HG03135 (cell line): ENCODE data around the gene ZNF407.
A peak's percentile ranks its signal among the peaks of the same experiment; 100 is the strongest.

Source experiments
- ATAC-seq: cut with Tn5 transposase; IDR thresholded peaks from one replicate; pipeline ENCODE4 v1.9.1; 2021; ENCODE audit warnings: mild to moderate bottlenecking, moderate library complexity; ENCODE audit not compliant: unreplicated experiment

Gene ZNF407

GRCh38 chr18:74994502-74995418 lies 397.1 kb downstream of the ZNF407 start:
- ATAC-seq = peak; percentile 70

DNA sequence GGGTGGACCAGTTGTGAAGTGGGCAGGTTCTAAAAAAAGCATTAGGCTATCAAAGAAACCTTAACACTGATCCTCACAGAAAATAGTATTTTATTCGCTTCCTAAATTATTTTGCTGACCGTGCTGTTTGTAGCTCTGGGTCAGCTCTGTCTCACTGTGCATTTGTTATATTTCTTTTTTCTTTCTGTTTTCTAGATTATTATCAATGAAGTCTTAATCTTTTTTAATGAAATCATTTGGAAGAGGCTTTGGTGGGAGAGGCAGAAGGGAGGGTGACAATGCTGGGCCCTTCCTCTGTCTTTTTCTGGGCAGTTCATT lies 397.7 kb downstream of the ZNF407 start:
- no peak for ATAC-seq

- ATAC-seq = no peak
Measured at GRCh38 chr18:74996055-74996454, 398.4 kb downstream of the ZNF407 start.

DNA sequence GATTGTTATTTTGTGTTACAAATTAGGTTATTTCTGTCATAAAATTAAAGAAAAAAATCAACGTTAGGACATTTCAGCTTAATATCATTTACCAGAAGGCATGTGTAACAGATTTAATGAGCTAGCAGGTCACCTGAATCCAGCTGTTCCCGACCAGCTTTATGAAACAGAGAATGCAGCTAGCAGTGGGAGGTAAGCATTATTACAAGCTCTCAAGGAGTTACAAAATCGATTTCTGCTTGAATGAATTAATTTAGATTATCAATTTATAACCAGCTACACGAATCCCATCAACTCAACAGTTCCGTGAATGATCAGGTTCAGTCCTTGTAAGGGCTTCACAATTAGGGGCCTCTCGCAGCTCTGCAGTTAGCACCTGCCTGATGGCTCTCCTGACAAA lies 399.3 kb downstream of the ZNF407 start:
- no peak for ATAC-seq

- ATAC-seq = no peak
Measured at GRCh38 chr18:75000920-75001319, 403.2 kb downstream of the ZNF407 start.

GRCh38 chr18:75003039-75003438 lies 405.4 kb downstream of the ZNF407 start:
- ATAC-seq = no peak

- ATAC-seq = no peak
Measured at GRCh38 chr18:75003764-75004690, 406.4 kb downstream of the ZNF407 start.

DNA sequence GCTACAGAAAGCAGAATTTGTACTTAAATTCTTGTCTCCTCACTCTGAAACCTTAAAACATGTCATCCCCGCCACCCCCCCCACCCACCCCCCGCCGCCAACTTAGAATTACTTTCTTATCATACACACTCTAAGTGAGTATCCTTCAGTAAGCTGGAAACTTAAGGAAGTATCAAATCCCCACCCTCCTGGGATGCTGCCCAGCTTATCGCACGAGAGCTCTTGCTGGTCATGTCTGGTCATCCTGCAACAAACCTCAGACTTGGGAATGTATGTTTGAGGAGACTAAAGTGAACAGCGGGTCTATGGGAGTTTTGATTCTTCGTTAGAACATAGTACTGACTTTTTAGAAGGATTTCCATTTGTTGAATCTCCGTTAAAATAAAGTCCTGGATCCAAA lies 408.0 kb downstream of the ZNF407 start:
- ATAC-seq = no peak

DNA sequence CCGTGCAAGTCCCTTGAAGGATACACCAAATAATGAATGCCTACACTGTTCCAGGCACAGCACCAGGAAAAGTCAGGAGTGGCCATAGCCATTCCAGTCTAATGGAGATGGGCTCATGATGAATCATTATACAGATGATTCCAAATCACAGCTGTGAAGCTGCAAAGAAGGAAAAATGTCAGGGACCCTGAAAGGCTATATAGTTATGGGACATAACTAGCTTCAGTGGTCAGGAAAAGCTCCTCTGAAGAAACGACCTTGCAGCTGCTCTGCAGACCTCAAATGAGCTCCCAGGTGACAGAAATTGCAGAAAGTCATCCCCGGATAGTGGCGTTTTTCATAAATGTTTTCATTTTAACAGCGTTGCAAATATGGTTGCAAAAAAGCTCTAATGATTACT lies 410.5 kb downstream of the ZNF407 start:
- no peak for ATAC-seq

- ATAC-seq = no peak
Measured at GRCh38 chr18:75009296-75009695, 411.6 kb downstream of the ZNF407 start.

DNA sequence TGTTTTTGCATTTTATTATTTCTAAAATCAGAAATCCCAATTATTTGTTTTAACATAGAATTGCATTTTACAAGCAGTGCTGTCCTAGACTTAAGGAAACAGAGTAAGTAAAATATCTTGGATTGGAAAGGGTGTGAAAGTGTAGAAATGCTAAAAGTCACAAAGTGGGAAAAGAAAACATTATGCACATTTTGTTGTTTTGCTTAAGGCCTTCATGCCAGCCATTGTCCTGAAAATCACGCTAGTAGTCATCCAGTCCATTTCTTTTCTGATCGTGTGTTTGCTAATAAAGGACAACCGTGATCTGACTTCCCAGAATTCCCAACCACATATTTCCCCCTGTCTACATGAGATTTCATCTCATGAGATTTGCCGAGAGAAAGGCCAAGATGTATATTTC lies 412.2 kb downstream of the ZNF407 start:
- no peak for ATAC-seq

DNA sequence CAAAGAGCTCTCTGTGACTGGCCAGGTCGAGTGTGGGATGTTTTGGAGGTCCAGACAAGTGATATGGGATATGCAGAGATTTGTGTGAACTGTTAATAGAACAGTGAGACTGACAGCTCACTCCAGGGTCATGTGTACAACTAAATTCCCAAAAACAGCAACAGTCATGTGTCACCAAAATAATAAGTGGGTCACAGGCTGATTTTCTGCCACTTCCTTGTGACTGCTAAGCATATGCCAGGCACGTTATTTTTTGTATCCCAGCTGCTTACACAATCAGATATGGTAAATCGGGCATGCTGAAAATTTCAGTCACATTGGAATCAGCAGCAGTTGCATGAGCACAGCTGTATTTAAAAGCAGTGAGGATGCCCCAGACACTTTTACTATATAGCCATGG lies 412.6 kb downstream of the ZNF407 start:
- no peak for ATAC-seq

DNA sequence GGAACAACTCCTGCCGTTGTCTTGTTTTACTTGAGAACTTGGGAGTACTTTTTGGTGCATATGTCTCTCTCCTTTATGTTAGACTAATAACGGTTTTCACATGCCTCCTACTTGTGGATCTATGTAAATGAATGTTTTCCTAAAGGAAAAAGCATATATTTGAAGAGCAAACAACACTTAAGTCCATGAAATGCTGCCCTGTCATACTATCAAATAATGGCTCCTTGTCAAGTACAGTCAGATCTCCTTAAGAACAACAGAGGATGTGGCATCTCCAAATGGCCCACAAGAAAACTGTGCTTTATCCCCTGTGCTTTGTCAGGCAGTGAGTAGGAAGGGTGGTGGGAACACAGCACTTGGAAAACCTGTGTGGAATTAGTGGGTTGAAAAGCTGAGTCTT lies 413.0 kb downstream of the ZNF407 start:
- no peak for ATAC-seq

DNA sequence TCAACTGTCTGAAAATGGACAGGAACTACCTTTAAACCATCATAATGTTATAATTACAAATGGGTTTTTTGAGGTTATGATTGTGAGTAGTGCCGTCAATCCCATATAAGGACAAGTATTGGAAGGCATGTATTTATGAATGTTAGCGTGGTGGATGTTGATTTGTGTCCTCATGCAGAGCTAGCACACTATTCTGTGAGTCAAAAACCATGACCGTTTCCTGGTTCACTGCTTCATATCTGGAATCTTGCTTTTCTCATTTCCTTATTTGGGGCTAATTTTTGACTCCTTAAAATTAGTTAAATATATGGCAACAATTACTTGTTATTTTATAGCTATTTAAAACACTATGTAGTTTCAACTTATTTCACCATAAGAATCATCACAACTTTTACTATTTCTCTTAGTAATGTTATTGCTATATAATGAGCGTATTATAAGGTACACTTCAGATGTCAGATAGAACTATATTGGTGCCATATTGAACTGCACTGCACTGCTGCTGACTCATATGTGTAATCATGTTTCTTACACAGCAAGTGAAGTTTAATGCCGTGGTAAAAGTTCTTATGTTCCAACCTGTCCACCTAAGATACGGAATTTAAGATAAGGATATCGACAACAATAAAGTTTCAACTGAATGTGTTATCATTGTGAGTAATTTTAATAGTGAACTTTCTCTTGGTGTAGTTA lies 418.5 kb downstream of the ZNF407 start:
- peak; percentile 83 for ATAC-seq

DNA sequence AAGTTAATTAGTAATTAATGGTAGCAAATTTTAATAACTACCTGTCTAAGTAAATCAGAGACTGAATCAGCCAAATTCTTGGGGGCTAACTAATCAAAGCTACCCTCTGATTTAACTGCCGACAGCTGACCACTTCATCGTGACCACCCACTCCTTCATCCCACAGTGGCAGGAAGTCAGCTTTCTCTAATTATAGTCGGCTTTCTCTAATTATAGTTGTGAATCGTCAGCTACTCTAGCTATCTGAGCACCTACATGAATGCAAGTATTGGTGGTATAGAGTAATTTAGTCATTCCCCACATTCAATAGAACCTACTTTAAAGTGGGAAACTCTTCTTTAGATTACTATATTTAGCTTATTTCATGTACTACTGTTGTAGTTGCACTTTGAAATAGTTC lies 425.8 kb downstream of the ZNF407 start:
- ATAC-seq = no peak

GRCh38 chr18:75024871-75025270 lies 427.2 kb downstream of the ZNF407 start:
- no peak for ATAC-seq

GRCh38 chr18:75025573-75025972 lies 427.9 kb downstream of the ZNF407 start:
- ATAC-seq = no peak

GRCh38 chr18:75029481-75029880 lies 431.8 kb downstream of the ZNF407 start:
- no peak for ATAC-seq

DNA sequence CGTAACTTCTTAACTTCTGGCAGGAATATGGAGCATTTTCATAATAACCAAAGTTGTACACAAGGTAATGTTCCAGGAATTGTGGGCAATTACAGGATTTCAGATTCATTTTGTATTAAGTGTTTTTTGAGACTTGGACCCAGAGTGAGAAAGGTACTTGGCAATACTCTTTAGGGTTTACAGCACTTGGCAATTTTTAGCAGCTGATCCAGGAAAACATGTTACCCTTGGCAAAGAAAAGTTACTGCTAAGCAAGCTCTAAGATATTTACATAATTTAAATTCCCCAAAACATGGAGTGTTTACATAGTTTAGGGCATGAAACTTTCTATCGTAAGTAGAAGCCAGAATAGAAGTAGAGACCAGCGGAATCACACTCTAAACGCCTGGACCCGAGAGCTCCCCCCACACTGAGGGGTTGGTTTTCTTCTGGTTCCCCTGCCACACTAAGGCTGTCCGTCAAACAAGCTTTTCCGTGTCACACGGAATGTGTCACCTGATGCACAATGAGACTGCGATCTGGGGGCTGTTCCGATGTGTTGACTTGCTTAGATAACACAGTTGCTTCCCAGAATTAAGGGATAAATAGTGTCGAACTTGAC lies 434.1 kb downstream of the ZNF407 start:
- no peak for ATAC-seq

GRCh38 chr18:75033516-75033915 lies 435.8 kb downstream of the ZNF407 start:
- ATAC-seq = no peak

DNA sequence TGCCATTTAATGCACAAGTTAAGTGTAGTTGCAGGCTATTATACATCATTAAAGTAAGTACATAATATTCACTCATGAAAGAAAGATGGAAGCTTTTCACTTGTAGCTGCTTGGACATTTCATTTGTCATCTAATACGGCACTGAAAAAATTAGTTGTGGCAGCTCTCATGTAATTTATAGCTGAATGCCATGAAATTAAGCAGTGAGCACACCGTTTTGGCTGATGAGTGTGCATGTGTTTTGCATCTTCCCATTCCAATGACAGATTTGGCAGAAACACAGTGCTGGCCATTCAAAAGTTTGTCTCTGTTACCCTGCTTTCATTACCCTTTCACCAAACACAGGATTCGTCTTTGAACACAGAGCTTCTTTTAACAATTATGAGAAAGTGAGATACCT lies 437.3 kb downstream of the ZNF407 start:
- no peak for ATAC-seq
